Erythroblast (primary cell): ENCODE results near the gene RIN2.

Experiments
- GATA1 ChIP-seq: IDR thresholded peaks from 2 replicates; pipeline ENCODE4 v1.6.1; 2011; ENCODE audit warnings: low read depth, mild to moderate bottlenecking, control low read depth, low read length, moderate library complexity
- POLR2A ChIP-seq: IDR thresholded peaks from 2 replicates; pipeline ENCODE4 v1.6.1; 2011; ENCODE audit warnings: mild to moderate bottlenecking, low read length

- TF ChIP-seq POLR2A, result no peak
- TF ChIP-seq GATA1, result no peak
Observed at GRCh38 chr20:19764207-19764606, 6.1 kb downstream of the RIN2 start.
